Measurements from ENCODE around the gene ATAD1. TPM values are rescaled to one million over a fixed set of nuclear protein-coding genes. Genes with fewer than 3 reads are reported as not detected.
"Not testable (repeated sequence)": the region's sequence is repeated elsewhere in the genome, so short reads cannot be mapped to it uniquely, and the experiment has no call there.

The ATAD1 gene
- total RNA-seq, 1 donor from 2014 or later: 54.9 TPM

GRCh38 chr10:87864496-87865059, 46.6 kb upstream of the ATAD1 start:
- H3K27me3 Mint-ChIP-seq (ENCODE audit: low read depth): no peaks in the 10 kb centered on the region
- peaks cover 1% of the 10 kb centered on the region for H3K36me3 Mint-ChIP-seq (ENCODE audit: low read depth)
- no peak for TF ChIP-seq CTCF (IDR thresholded peaks at IDR 0.05)
- no peak for DNase-seq (ENCODE audit: low spot score)
- H3K27ac Mint-ChIP-seq (ENCODE audit: unreplicated experiment): peak overlapping the region; percentile 96
- H3K4me3 Mint-ChIP-seq (ENCODE audit: unreplicated experiment): peak overlapping the region; percentile 98
- H3K4me1 Mint-ChIP-seq (ENCODE audit: low read depth): peaks cover 38% of the 10 kb centered on the region
- H3K9me3 Mint-ChIP-seq (ENCODE audit: low read depth): no peaks in the 10 kb centered on the region

- peak overlapping the region; percentile 98 for H3K4me3 Mint-ChIP-seq (ENCODE audit: unreplicated experiment)
- H3K27ac Mint-ChIP-seq (ENCODE audit: unreplicated experiment): peak overlapping the region; percentile 96
- H3K9me3 Mint-ChIP-seq (ENCODE audit: low read depth); DNase-seq (ENCODE audit: low spot score); H3K36me3 Mint-ChIP-seq (ENCODE audit: low read depth); H3K27me3 Mint-ChIP-seq (ENCODE audit: low read depth): not testable (repeated sequence)
- H3K4me1 Mint-ChIP-seq (ENCODE audit: low read depth): peaks cover 34% of the 10 kb centered on the region
Observed at GRCh38 chr10:87863951-87864495, 46.0 kb upstream of the ATAD1 start.

- DNase-seq (ENCODE audit: low spot score): peak; percentile 97
- Mint-ChIP-seq H3K27me3 (ENCODE audit: low read depth) (no peaks in the 10 kb centered on the region), H3K4me3 (ENCODE audit: unreplicated experiment) (peak within 1 kb of the TSS; percentile 98), H3K27ac (ENCODE audit: unreplicated experiment) (peak within 1 kb of the TSS; percentile 97), H3K9me3 (ENCODE audit: low read depth) (no peaks in the 10 kb centered on the region), H3K4me1 (ENCODE audit: low read depth) (peaks cover 27% of the 10 kb centered on the region), H3K36me3 (ENCODE audit: low read depth) (peaks cover 1% of the 10 kb centered on the region)
- no peak for TF ChIP-seq CTCF (IDR thresholded peaks at IDR 0.05)
Observed at GRCh38 chr10:87863053-87863943, 45.3 kb upstream of the ATAD1 start, which contains the start of the genes KLLN and PTEN. KLLN (minus strand) TSS chr10:87863533; CDS start chr10:87862487, 1,046 bp downstream. PTEN (plus strand) TSS chr10:87863625; CDS start chr10:87864470, 845 bp downstream.

GRCh38 chr10:87862679-87863052, 44.6 kb upstream of the ATAD1 start:
- DNase-seq (ENCODE audit: low spot score): no peak
- TF ChIP-seq CTCF (IDR thresholded peaks at IDR 0.05): no peak
- Mint-ChIP-seq H3K27me3 (ENCODE audit: low read depth) (no peaks in the 10 kb centered on the region), H3K9me3 (ENCODE audit: low read depth) (no peaks in the 10 kb centered on the region), H3K4me1 (ENCODE audit: low read depth) (peaks cover 21% of the 10 kb centered on the region), H3K36me3 (ENCODE audit: low read depth) (peaks cover 1% of the 10 kb centered on the region), H3K4me3 (ENCODE audit: unreplicated experiment) (peak overlapping the region; percentile 98), H3K27ac (ENCODE audit: unreplicated experiment) (peak overlapping the region; percentile 97)

- Mint-ChIP-seq H3K27me3 (ENCODE audit: low read depth) (no peaks in the 10 kb centered on the region), H3K27ac (ENCODE audit: unreplicated experiment) (peak overlapping the region; percentile 97), H3K36me3 (ENCODE audit: low read depth) (peaks cover 1% of the 10 kb centered on the region), H3K4me3 (ENCODE audit: unreplicated experiment) (peak overlapping the region; percentile 98), H3K4me1 (ENCODE audit: low read depth) (peaks cover 17% of the 10 kb centered on the region), H3K9me3 (ENCODE audit: low read depth) (no peaks in the 10 kb centered on the region)
- TF ChIP-seq CTCF (IDR thresholded peaks at IDR 0.05): peak; percentile 15
- DNase-seq (ENCODE audit: low spot score): peak; percentile 95
Observed at GRCh38 chr10:87861953-87862678, 44.1 kb upstream of the ATAD1 start.

Data from chondrocyte (in vitro differentiated cells).